ENCODE measurements around the gene MRTO4.

- peak; percentile 23; the same call in 1 of the 2 replicates for TF ChIP-seq CTCF (IDR thresholded peaks at IDR 0.05)
- no peak for TF ChIP-seq ZFX (IDR thresholded peaks at IDR 0.05; ENCODE audit: borderline replicate concordance)
Measured at GRCh38 chr1:19232524-19232846, 19.1 kb upstream of the MRTO4 start.

Data from 22Rv1 (cell line).